HG03103 (cell line): ENCODE results near the gene SVEP1.
A peak's percentile ranks its signal among the peaks of the same experiment; 100 is the strongest.
"Not testable (repeated sequence)": the region's sequence is repeated elsewhere in the genome, so short reads cannot be mapped to it uniquely, and the experiment has no call there.

Experiments
- ATAC-seq: cut with Tn5 transposase; IDR thresholded peaks from one replicate; pipeline ENCODE4 v1.9.1; 2021; ENCODE audit warnings: low read depth; ENCODE audit not compliant: unreplicated experiment

The SVEP1 gene

GRCh38 chr9:110579034-110579861, at the start of gene SVEP1:
Gene SVEP1, minus strand, starts transcription at chr9:110579741. Its CDS starts 198 bp downstream, at chr9:110579543.
- ATAC-seq: no peak

DNA sequence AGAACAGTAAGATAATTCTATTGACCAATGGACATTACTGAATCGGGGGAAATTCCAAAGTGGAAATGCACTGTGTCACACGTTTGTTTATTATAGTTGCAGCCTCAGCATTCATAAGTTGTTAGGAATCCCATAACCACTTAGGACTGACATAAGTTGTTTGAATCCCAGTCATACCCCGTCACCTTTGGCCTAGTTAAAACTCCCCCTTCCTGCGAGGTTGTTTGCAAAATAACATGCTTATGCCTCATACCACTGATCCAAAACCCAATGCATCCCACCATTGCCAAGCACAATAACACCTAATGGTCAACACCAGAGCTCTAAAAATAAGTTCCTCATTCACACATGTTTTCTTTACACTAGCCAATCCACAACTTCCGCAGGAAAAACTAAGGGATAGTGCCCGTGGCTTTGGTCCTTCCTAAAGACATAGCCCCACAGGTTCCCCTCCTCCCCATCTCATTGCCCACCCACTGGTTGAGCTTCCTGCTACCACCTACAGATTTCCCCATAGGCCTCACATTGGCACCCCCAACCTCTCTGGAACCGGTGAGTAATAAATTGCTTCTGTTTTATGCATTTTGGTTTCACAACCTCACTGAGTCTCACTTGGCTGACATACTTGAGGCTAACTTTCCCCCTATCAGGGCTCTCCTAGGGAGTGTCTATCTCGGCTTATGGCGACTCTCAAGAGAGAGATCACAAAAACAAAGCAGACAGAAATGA, 46.7 kb upstream of the SVEP1 start:
- peak; percentile 96 for ATAC-seq

DNA sequence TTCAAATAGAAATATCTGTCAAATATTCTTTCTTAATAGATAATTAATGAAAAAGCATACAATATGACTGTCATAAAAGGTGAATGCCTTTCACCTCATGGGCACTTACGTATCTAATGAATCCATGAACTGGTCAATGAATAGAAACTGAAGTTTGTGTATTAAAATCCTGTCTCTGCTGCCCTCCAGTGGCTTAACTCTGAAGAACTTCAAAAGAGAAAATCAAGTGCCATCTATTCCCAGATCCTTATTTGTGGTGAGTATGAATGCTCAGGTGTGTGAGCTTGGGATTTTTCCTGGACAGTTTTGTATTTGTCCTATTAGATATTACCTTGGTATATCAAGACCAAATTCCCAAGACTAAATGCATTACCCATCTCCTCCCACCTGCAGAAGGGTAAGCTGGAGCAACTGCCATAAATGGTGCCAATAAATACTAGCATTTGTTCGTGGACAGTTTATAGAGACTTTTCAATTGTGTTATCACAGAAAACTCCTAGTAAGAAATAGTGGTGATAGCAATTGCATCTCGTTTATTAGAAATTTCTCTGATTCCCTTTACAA, 44.0 kb upstream of the SVEP1 start:
- no peak for ATAC-seq

GRCh38 chr9:110622368-110622767, 42.8 kb upstream of the SVEP1 start:
- ATAC-seq: no peak

GRCh38 chr9:110620726-110621125, 41.2 kb upstream of the SVEP1 start:
- no peak for ATAC-seq

DNA sequence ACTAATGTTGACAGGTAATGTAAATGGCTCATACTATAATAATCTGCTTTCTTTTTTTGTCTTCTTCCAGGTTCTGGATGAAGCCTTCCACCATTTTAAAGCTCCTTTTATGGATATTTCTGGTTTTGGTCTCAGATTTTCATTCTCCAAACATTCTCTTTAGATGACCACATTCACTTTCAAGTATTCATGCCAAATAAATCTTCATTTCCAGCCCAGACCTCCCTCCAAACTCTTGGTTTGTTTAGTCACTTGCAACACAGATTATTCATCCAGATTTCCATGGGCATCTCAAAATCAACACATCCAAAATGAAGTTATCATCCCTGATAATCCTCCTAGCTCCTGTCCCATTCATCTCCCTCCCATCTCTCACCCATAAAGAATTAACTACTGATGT, 40.3 kb upstream of the SVEP1 start:
- no peak for ATAC-seq

DNA sequence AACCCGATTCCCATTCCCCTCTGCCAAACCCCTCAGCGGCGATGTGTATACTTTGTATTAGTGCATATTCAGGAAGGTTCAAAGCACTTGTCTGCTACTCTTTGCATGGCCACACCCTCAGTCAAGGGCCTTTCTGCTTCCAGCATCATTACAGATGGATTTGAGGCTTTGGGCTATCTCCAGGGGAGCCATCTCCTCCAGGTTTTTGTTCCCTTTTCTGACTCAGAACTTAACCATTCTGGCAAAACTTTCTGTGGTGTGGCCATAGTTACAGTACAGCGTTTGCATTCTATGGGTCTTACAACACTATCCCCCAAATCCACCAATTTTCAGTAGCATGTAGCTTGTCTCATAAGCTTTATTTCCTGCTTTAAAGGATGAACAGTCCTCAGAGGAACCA, 36.0 kb upstream of the SVEP1 start:
- ATAC-seq: no peak

DNA sequence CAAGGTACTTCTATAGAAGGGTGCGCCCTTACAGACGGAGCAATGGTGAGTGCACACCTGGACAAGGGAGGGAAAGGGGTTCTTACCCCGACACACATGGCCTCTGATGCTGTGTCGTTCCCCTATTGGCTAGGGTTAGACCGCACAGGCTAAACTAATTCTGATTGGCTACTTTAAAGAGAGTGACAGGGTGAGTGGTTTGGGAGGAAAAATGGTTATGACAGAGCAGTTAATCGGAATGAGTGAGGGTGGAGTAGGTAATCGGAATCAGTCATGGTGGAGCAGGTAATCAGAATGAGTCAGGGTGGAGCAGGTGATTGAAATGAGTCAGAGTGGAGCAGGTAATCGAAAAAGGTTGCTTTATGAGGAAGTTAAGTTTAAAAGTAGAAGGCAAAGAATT, 35.0 kb upstream of the SVEP1 start:
- not testable (repeated sequence) for ATAC-seq

DNA sequence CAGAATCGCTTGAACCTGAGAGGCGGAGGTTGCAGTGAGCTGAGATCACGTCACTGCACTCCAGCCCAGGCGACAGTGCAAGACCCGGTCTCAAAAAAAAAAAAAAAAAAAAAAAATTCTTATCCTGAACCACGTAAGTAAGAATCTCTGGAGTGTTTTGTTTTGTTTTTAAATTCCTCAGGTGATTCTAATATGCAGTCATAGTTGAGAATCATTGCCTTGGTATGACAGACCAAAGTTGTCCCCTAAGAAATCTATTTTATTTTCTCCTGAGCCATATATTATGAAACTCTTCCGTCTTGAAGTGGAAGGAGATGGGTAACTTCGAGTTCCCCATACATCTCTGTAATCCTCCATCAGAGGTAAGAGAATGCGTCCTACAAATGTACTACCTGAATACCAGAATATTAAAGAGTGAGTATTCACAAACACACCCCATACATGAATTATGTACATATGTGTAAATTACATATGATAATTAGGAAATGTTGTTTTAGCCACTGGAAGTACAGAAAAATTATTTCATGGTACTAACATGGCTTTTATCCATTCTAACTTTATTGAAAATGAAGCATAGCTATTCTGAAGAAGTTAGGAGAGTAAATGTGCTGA, 26.7 kb upstream of the SVEP1 start:
- no peak for ATAC-seq

GRCh38 chr9:110605565-110605964, 26.0 kb upstream of the SVEP1 start:
- no peak for ATAC-seq

DNA sequence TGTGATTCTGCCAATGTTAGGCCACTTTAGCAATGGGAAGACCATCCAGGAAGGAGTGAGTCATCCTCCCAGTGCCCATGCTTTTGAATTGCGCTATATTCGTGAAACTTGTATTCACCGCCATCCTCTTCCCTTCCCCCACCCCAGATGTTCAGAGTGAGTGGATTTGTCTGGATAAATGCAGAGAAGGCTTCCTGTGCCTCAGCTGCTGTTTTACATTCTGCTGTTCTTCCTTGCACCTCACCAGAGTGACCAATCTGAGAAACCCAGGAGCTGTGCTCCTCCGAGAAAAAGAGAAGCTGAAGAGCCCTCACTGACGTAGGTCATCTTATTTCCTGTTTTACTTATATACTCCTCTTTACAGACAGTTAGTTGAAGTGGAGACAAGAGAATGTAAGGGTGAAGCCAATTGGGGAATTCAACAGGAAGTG, 24.6 kb upstream of the SVEP1 start:
- no peak for ATAC-seq

DNA sequence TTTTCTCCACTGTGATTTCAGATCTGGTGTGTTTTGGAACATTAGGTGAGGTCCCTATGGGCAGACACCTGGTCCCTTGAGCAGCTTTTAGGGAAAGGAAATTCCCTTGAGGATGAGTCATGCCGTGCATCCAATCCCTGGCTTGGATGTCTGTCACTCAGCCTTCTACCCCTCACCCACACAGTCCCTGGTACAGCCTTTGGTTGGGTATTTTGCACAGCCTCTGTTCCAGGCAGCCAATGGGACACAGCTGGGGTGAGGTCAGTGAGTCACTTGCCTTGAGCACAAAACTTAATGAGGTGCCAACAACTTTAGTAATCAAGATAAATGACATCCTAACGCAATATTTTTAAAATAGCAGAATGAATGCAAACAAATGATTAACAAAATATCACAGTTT, 22.7 kb upstream of the SVEP1 start:
- no peak for ATAC-seq

- ATAC-seq: no peak
These were observed 21.6 kb upstream of the SVEP1 start for GRCh38 chr9:110601098-110601497.

GRCh38 chr9:110599468-110599867, 19.9 kb upstream of the SVEP1 start:
- ATAC-seq: no peak

GRCh38 chr9:110592044-110592830, 12.7 kb upstream of the SVEP1 start:
- ATAC-seq: no peak

DNA sequence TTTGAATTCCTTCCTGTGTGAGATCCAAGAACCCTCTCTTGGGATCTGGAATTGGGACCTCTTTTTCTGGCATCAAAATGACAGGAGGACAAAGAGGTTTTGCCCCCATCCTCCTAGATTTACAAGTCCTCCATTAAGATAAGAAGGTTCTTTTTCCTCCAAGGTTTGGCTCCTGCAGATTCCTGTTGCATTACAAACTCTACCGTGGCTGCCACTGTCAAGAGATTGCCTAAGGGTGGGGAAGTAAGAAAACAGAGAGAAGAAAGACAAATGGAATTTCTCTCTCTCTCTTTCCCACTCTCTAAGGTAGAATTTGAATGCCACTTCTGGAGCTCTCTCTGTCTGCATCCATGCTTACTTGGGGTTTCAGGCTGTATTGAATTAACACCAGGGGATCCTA, 12.0 kb upstream of the SVEP1 start:
- no peak for ATAC-seq

DNA sequence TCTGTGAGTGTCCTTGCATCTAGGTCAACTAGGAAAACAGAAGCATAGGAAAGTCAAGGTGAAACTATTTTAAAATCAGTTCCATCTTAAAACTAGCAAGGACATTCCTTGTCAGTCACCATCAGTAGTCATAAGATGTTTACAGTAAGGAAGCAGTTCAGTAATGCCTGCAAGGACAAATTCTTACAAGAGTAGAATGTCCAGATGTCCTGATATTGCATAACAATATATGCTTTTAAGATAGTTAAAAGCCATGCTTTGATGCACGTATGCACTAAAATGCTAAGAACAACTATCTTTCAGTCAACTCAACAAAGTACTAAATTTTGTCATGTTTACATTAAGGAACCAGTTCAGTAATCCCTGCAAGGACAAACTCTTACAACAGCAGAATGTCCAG, 11.3 kb upstream of the SVEP1 start:
- no peak for ATAC-seq

DNA sequence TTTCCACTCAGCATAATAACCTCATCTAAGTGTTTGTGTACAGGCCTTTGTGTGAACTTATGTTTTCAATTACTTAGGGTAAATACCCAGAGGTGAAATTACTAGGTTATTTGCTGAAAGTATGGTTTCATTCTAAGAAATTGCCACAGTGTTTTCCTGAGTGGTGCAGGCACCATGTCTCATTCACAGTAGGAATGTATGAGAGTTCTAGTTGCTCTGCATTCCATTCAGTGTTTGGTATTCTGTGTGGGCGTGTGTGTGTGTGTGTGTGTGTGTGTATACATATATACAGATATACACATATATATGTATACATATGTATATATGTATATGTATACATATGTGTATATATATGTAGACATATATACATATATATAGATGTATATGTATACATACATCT, 8.8 kb upstream of the SVEP1 start:
- no peak for ATAC-seq

DNA sequence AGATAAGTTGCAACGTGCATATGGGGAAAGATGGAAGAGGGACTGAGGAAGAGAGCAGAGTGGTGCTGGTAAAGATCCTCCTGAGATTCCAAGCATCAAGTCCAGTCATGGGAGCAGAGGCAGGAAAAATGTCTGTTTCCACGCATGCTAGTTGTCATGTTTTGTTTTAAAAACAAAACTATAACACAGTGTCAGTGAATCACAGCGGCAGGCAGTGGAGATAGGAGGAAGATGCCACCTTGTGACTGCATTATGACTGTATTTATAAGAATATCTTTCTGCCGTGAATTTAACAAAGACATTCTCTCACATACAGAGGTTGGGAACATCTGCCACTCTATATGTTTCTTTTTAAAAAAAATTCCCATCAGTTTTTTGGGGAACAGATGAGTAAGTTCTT, 3.7 kb upstream of the SVEP1 start:
- no peak for ATAC-seq

GRCh38 chr9:110582156-110582555, 2.6 kb upstream of the SVEP1 start:
- no peak for ATAC-seq
